D341Med (cell line): ENCODE results near the gene ENC1.

ENCODE experiments used
- DNase-seq: peaks from one replicate; pipeline ENCODE4 v3.0.0; 2012; ENCODE audit warnings: low spot score

The ENC1 gene

DNA sequence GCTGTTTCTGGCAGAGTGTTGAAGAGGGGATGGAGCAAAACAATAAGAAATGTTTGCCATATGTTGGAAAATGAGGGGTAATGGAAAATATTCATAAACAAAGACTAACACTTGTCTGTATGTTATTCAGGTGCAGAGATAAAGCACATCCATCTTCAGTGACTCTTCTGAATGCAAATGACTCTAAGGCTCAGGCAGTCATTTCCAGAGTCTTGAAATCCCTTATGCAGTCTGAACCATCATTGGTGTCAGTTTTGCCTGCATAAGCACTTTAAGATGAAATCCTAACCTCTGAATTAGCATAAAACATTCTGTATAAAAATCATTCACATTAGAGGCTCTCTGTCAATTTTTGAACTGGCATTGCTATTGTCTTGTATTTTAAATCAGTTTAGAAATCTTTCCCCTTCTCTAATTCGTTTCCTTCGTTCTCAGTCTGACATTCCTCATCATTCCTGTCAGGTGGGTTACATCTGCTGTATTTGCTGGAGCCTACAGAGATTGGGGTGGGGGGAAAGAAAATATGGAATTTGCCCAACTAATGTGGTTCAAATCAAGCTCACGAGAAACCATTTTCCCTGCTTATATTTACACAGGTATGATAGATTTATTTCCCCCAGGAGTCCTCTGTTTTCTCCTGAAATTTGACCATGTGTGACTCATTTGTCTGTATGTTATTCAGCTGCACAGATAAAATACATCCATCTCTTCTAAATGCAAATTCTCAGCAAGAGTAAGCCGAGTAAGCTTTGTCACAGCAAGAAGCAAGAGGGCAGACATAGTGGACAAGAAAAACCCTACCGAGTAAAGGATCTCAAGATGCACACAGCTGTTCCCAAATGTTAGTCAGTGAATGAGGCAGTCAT lies 31.6 kb downstream of the ENC1 start:
- no peak for DNase-seq

DNA sequence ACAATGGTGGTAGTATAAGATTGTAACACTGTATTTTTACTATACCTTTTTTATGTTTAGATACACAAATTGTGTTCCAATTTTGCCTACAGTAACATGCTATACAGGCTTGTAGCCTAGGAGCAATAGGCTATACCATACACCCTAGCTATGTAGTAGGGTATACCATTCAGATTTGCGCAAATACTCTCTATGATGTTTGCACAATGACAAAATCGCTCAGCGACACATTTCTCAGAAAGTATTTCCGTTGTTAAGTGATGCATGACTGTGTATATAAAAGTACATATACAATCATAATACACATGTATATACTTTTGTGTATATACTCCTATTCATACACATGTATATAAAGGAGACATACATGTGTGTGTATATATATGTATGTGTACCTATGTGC lies 34.8 kb downstream of the ENC1 start:
- no peak for DNase-seq

DNA sequence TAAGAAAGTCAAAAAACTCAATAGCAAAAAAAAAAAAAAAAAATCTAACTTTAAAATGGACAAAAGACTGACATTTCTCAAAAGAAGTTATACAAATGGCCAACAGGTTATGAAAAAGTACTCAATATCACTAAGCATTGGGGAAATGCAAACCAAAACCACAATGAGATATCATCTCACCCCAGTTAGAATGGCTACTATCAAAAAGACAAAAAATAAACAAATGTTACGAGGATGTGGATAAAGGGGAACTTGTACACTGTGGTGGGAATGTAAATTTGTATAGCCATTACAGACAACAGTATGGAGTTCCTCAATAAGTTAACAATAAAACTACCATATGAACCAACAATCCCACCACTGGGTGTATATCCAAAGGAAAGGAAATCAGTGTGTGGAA lies 37.2 kb downstream of the ENC1 start:
- no peak for DNase-seq

DNA sequence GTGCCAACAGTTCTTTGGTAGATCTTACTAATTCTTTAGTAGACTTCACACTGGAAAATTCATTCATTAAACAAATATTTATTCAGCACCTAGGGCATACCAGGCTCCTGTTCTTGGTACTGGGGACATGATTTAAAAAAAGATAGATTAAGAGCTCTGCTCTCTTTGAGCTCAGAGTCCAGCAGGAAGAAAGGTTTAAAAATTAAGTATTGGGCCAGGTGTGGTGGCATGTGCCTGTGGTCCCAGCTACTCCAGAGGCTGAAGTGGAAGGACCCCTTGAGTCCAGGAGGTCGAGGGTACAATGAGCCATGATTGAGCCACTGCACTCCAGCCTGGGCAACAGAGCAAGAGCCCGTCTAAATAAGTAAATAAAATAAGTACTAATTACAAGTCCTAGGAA lies 41.4 kb downstream of the ENC1 start:
- no peak for DNase-seq

DNA sequence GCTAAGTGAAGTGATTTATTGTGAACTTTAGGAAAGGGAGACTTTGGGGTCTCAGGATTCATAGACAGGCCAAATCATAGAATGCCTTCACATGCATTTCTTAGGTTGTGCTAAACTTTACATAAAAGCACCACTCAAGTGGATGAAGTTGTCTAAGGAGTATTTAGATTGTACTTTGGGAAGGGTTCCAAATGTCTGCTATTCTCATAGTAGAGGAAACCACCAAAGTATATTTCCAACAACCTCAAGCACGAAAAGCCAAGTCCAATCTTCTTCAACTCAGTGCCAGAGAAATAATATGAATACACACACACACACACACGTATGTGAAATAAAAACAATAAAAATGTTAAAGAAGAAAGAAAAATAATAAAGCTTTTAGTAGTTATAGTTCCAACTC lies 41.8 kb downstream of the ENC1 start:
- DNase-seq: no peak

DNA sequence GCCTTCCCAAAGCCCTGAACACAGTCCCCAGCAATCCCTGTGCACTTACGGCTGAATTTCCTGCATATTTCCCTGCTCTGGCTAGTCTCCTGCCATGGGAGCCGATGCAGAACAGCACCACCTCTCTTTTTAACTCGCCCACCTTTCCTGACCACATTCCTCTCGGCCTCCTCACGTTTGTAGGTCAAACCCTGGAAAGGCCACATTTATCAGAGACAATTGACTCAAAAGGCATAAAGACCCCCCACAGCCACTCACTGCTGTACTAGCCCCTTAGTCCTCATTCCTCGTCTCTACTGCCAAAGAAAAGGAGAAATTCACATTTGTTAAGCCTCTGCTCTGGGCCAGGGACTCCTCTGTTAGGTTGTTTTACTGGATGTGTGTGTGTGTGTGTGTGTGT lies 43.6 kb downstream of the ENC1 start:
- no peak for DNase-seq

DNA sequence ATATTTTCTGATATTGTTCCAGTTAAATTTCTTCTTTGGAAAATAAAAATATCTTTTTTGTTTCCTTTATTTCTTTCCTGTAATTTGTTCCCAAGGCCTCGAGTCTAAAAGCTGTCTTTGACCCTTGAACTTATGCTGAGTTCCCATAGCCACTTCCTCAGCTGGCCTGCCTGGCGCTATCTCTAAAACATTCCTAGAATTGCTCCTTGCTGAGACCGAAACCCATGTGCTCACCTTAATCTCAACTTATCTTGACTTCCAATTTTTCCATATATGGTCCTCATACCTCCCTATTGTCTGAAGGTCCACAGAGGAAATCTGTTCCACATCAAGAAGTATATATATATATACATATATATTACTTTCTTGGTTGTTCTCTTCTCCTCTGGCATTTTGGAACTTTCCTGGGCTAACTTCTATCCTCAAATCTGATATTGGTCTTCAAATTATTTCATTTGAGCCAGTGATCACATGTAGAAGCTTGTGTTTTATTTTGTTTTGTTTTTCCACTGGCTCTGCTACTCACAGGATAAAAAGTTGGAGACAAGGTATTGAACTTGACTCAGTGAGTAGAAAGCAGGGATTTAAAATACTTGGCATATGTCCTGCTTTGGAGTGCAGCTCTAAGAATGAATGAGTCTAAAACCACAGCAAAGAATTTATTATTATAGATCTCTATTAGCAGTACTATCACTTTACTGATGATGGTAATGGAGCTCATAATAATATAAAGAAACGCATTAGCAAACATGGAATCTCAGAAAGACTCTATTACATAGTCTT lies 45.2 kb downstream of the ENC1 start:
- DNase-seq: no peak

DNA sequence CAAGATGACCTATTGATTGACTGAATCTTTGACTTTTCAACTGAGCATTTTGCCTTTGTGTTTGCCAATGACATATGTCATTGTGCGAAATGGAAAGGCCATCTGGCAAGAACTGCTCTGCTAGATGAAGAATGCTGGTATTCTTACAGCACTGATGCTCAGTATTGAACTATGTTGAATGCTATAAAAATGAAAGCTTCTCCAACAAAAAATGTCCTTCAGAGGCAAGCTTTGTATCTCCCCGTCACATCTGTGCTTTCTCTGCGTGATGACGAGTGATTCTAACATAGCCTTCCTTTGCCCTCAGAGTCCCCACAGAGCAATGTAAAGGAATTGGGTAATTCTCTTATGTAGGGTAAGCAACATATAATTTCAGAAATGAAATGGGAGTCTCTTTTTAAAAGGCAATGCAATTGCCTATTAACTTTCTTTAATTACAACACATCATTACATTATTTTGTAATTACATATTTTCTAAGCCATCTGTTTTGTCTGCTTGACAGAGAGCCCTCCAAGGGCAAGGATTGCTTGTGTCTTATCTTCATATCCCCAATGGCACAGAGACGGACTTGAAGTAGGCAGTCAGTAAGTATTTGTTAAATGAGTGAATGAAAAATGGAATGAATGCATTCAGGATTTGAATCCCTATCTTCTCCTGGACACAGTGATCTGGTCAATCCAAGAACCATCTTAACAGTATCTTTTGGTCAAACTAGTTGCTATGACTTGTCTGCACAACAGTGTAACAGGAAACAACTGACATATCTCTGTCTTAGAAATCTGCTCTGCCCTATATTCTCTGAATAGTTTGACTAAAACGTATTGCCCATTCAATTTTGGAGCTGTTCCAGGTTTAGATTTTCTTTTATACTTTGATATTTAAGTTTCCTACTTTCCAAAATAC lies 46.1 kb downstream of the ENC1 start:
- DNase-seq: no peak

DNA sequence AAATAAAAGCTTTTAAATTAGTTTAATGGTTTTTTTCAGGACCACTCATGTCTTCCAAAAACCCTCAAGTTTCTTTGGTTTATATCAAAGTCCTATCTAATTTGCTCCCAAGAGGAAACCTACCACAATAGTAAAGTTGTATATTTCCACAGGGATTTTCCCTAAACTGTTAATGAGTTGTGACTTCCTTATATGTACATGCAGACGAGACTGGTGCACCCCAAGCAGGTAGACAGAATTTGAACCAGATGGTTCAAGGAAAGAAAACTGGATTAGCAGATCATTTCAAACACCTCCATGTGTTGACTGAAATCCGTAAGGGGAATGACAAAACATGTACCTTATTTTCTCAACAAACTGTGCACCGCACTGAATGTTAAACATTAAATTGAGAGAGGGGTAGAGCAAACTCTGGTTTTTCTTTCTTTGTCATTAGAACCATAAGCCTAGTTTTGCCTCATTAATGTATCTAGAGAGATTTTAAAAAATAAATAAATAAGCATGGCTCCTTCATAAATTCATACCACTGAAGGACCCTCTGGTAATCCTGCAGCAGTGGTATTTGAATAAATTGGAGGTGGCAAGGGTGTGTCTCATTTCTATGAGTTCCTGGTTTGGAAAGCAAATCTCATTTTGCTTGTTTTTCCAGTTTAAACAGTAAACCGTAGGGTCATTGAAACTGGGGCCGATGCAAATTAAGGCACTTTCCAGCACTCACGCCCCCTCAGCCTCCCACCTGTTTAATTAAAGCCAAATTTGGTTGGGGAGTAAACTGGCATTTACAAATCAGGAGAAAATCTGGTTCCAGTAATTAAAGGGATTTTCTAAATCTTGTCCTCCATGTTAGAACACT lies 51.1 kb downstream of the ENC1 start:
- DNase-seq: no peak

DNA sequence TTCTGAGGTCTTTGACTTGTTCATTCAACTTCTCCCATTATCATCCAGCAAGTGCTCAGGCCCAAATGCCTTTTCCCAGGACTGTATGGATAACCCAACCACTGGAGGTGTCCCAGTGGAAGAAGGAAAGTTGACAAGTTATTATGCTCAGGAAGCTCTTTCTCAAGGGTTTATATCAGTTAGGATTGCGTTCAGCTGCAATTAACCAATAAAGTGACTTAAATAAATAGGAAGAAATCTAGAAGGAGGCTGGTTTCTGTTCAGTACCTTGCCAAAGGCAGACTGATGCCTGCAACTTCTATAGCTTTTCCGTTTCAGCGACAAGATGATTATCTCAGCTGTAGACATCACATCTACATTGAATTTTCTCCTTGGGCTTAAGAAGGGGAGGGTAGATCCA lies 52.1 kb downstream of the ENC1 start:
- DNase-seq: no peak

DNA sequence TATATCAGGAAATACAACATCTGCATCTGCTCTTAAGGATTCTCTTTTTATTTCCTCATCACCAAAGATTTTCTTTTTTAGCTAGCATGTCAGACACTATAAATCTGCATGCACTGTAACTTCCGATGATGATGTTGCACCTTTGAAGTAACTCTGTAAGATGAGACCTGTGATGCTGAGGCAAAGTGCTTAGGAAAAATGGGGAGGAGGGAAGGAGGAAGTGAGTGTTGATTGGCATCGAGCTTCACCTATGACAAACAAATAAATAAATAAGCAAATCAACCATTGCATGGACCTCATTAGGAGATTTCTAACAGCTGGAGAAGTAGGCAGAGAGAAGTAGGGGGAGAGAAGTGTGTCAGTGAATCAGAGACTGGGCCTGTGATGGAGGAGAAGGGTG lies 52.6 kb downstream of the ENC1 start:
- no peak for DNase-seq

DNA sequence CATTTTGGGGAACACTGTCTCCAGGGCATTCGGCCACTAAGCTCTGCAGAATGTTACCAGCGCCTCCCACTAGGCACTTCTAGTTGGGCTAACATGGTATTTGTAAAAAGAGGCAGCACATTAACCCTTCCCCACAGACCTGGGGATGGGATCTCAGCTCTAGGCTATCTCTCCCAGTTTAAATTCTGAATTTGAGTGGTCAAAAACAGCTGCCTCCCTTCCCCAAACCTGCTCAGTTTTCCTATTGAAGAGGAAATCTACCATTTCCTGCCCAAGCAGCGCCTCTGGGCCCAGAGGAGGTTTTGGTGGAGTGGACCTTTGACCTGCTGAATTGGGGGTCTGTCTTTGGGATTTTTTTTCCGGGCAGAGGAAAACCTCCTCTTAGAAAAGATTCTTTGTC lies 53.2 kb downstream of the ENC1 start:
- DNase-seq: no peak

DNA sequence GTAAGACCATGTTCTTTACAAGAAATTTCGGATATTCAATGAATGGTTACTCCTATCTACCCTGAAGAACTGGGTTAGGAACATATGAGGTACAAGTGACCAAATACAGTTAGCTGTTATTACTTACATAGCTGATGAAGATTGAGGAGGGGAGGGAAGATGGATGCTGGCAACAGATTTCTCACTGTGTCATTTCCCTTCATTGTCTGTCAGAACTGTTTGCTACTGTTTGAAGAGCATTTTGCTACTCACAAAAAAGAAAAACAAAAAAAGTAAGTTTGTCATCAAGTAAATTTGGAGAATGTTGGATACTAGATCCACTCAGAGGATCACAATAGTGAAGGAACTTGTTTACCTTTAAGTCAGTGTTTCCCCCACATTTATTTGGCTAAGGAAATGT lies 53.7 kb downstream of the ENC1 start:
- DNase-seq: no peak

DNA sequence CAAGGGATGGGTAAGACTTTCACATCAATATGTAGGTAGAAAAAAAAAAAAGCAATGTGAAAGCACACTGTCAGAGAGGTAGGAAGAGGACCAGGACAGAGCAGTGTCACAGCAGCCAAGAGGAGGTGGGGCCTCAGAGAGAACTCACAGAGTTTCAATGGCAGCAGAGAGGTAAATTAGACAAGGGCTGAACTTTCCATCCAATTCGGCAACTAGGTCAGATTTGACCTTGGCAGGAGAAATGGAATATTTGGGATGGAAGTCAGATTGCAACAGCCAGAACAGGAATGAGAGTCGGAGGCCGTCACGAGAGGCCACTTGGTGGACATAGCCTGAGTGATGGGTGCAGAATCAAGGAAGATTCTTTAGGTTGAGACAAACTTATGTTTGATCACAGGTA lies 57.7 kb downstream of the ENC1 start:
- no peak for DNase-seq

DNA sequence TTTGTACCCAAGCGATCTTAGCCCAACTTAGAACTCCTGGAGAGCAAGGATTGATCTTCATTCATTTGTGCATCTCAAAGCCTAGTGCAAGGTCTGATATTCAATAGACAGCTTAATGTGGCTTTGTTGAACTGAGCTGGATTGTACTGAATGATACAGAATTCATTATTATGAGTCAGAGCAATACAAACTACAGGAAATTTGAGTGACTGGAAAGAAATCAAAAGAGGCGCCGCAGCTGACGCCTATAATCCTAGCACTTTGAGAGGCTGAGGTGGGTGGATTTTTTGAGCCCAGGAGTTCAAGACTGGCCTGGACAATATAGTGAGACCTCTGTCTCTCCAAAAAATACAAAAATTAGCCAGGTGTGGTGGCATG lies 58.6 kb downstream of the ENC1 start:
- no peak for DNase-seq

DNA sequence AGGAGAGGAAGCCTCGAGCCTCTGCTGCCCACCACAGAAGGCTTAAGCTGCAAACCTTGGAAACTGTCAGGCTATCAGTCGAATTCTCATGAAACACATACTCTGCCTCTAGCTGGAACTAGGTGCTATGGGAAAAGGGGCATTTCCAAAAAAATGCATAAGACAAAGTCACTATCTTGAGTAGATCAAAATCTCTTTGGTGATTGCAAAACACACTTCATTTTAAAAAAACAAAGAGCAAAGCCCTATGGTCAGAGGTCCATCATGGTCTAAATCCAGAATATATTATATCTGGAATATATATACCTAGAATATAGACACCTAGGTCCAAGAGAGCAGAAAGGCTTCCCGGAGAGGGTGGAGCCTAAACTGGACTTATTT lies 59.8 kb downstream of the ENC1 start:
- no peak for DNase-seq

DNA sequence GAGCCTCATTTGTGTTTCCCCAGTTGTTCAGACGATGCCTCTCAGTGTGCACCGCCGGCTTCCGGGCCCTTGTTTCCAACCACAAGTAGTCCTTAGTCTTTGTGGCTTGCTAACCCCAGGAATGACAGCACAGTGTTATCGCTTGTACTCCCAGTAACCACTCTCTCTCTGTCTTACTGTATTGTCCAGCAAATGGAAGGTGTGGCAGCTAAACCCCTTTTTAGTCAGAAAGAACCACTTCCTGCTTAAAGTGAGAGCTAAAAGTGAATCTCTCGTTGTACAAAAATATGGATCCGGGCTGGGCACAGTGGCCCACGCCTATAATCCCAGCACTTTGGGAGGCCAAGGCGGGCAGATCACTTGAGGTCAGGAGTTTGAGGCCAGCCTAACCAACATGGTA lies 61.3 kb downstream of the ENC1 start:
- no peak for DNase-seq

DNA sequence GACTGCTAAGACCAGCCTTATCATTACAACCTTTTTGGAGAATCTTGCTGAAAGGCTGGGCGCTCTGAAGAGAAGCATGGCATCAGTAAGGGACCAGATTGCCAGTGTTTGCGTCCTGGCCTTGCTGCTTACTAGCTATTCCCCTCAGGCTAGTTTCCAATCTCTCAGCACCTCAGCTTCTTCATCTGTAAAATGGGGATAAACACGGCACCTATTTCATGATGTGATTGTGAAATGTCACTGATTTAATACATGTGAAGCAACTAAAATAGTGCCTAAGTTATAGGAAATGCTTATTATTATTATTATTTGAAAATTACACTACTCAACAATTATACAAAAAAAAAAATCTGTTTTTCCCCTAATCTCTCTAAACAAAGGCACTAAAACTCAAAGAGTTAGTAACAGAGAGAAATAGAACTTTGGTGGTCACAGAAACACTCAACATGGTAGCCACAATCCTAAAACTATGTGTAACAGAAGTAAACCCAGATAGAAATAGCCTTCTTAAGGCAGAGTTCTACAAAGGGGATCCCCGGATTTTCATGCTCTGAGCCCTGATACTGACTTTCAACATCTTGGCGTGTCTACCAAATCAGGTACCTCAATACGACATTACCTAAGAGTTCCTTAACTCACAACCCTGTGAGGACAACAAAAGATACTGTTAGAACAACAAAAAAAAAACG lies 62.0 kb downstream of the ENC1 start:
- no peak for DNase-seq
